HEK293 (cell line): ENCODE measurements around the gene NPFF.

Experiments used
- CTCF ChIA-PET: fragments of 350-600 bp; formaldehyde crosslinking; extraction: SDS; loops from one replicate; lab custom pipeline; 2021; ENCODE audit warnings: antibody characterized with exemption; lab: Yijun Ruan, JAX
- POLR2A ChIA-PET: fragments of 300-600 bp; formaldehyde crosslinking; extraction: SDS; loops from one replicate; lab custom pipeline; 2020; ENCODE audit warnings: antibody characterized with exemption, inconsistent platforms; lab: Yijun Ruan, JAX
- H3K27ac ChIP-seq: fragments of 200-500 bp; sonication (Bioruptor generic); 2 replicates; pipeline ENCODE4 v1.5.1; 2014; ENCODE audit warnings: low read depth, low read length, control low read depth, inconsistent platforms; ENCODE audit errors: extremely low read depth
- H3K36me3 ChIP-seq, 2 experiments: fragments of 200-500 bp in 1 of 2; sonication (Bioruptor generic) in 1 of 2; 1 replicate in 1 of 2; 2 replicates in 1 of 2; pipeline ENCODE4 v1.5.1; 2014 to 2017; ENCODE audit warnings: inconsistent platforms in 2 of 2, low read length in 2 of 2; ENCODE audit not compliant: control insufficient read depth in 2 of 2, insufficient read depth in 1 of 2
- H3K4me1 ChIP-seq: fragments of 200-500 bp; sonication (Bioruptor generic); 2 replicates; pipeline ENCODE4 v1.5.1; 2014; ENCODE audit warnings: mild to moderate bottlenecking, low read length, inconsistent platforms; ENCODE audit not compliant: control insufficient read depth, insufficient read depth
- H3K4me3 ChIP-seq: 2 replicates; pipeline ENCODE4 v1.5.1; 2011; ENCODE audit warnings: low read depth, mild to moderate bottlenecking, control low read depth, low read length, moderate library complexity
- H3K9me3 ChIP-seq: fragments of 200-500 bp; sonication (Bioruptor generic); 2 replicates; pipeline ENCODE4 v1.5.1; 2014; ENCODE audit warnings: low read depth, low read length, inconsistent platforms; ENCODE audit not compliant: control insufficient read depth, insufficient read depth
- GLI2 ChIP-seq: fragments of 450-650 bp; formaldehyde crosslinking; IDR thresholded peaks from 2 replicates; pipeline ENCODE4; 2017; ENCODE audit warnings: missing biosample characterization, missing genetic modification characterization, low read depth, borderline replicate concordance
- GLIS2 ChIP-seq: fragments of 450-650 bp; formaldehyde crosslinking; IDR thresholded peaks from 2 replicates; pipeline ENCODE4 v1.5.1; 2016; ENCODE audit warnings: missing biosample characterization, missing genetic modification characterization
- IKZF3 ChIP-seq: fragments of 450-650 bp; IDR thresholded peaks from 2 replicates; pipeline ENCODE4 v1.5.0; 2018; ENCODE audit warnings: missing biosample characterization, mild to moderate bottlenecking, missing genetic modification characterization, moderate library complexity
- KLF8 ChIP-seq: fragments of 450-650 bp; formaldehyde crosslinking; IDR thresholded peaks from 2 replicates; pipeline ENCODE4 v1.5.1; 2016; ENCODE audit warnings: missing biosample characterization, missing genetic modification characterization
- MZF1 ChIP-seq: fragments of 450-650 bp; formaldehyde crosslinking; IDR thresholded peaks from 2 replicates; pipeline ENCODE4 v1.5.1; 2017; ENCODE audit warnings: missing biosample characterization, missing genetic modification characterization, borderline replicate concordance
- ZBTB1 ChIP-seq: fragments of 450-650 bp; formaldehyde crosslinking; IDR thresholded peaks from 2 replicates; pipeline ENCODE4 v1.5.1; 2016; ENCODE audit warnings: missing biosample characterization, missing genetic modification characterization
- ZBTB21 ChIP-seq: fragments of 450-650 bp; formaldehyde crosslinking; IDR thresholded peaks from 2 replicates; pipeline ENCODE4 v1.5.1; 2017; ENCODE audit warnings: missing biosample characterization, missing genetic modification characterization
- ZBTB8A ChIP-seq: fragments of 450-650 bp; formaldehyde crosslinking; IDR thresholded peaks from 2 replicates; pipeline ENCODE4 v1.5.1; 2016; ENCODE audit warnings: missing biosample characterization, missing genetic modification characterization
- ZNF121 ChIP-seq: fragments of 450-650 bp; formaldehyde crosslinking; IDR thresholded peaks from 2 replicates; pipeline ENCODE4 v1.5.1; 2016; ENCODE audit warnings: missing biosample characterization, missing genetic modification characterization
- ZNF266 ChIP-seq: fragments of 450-650 bp; formaldehyde crosslinking; IDR thresholded peaks from 2 replicates; pipeline ENCODE4 v1.5.1; 2016; ENCODE audit warnings: missing biosample characterization, missing genetic modification characterization, low read depth
- ZNF37A ChIP-seq: fragments of 450-650 bp; IDR thresholded peaks from 2 replicates; pipeline ENCODE4 v1.5.1; 2018; ENCODE audit warnings: missing biosample characterization, missing genetic modification characterization
- ZNF391 ChIP-seq: fragments of 450-650 bp; formaldehyde crosslinking; IDR thresholded peaks from 2 replicates; pipeline ENCODE4 v1.5.1; 2016; ENCODE audit warnings: low read depth, missing biosample characterization, missing genetic modification characterization, borderline replicate concordance
- ZNF555 ChIP-seq: fragments of 450-650 bp; formaldehyde crosslinking; conservative IDR thresholded peaks from 2 replicates; pipeline ENCODE4 v1.5.1; 2017; ENCODE audit warnings: missing biosample characterization, mild to moderate bottlenecking, missing genetic modification characterization, inconsistent platforms
- ZNF560 ChIP-seq: fragments of 450-650 bp; formaldehyde crosslinking; IDR thresholded peaks from 2 replicates; pipeline ENCODE4 v1.5.1; 2017; ENCODE audit warnings: missing biosample characterization, missing genetic modification characterization, borderline replicate concordance
- ZNF610 ChIP-seq: fragments of 450-650 bp; formaldehyde crosslinking; IDR thresholded peaks from 2 replicates; pipeline ENCODE4 v1.5.1; 2016; ENCODE audit warnings: missing biosample characterization, missing genetic modification characterization, borderline replicate concordance
- ZNF654 ChIP-seq: fragments of 450-650 bp; formaldehyde crosslinking; IDR thresholded peaks from 2 replicates; pipeline ENCODE4 v1.5.1; 2016; ENCODE audit warnings: low read depth, missing biosample characterization, missing genetic modification characterization
- ZNF768 ChIP-seq: fragments of 450-650 bp; formaldehyde crosslinking; IDR thresholded peaks from 2 replicates; pipeline ENCODE4 v1.5.1; 2018; ENCODE audit warnings: missing biosample characterization, mild to moderate bottlenecking, missing genetic modification characterization
- TF ChIP-seq, protein P1 (sequence below): fragments of 450-650 bp; formaldehyde crosslinking; IDR thresholded peaks from 2 replicates; pipeline ENCODE4 v1.5.1; 2016; ENCODE audit warnings: missing biosample characterization, missing genetic modification characterization
- TF ChIP-seq, protein P2 (sequence below): fragments of 450-650 bp; formaldehyde crosslinking; conservative IDR thresholded peaks from 2 replicates; pipeline ENCODE4 v1.5.1; 2016; ENCODE audit warnings: low read depth, missing biosample characterization, missing genetic modification characterization
- TF ChIP-seq, protein P3 (sequence below): fragments of 450-650 bp; formaldehyde crosslinking; IDR thresholded peaks from 2 replicates; pipeline ENCODE4 v1.5.1; 2016; ENCODE audit warnings: missing biosample characterization, missing genetic modification characterization
- TF ChIP-seq, protein P4 (sequence below): fragments of 450-650 bp; formaldehyde crosslinking; IDR thresholded peaks from 2 replicates; pipeline ENCODE4 v1.5.1; 2016; ENCODE audit warnings: missing biosample characterization, missing genetic modification characterization, low read depth
- TF ChIP-seq, protein P5 (sequence below): fragments of 450-650 bp; formaldehyde crosslinking; IDR thresholded peaks from 2 replicates; pipeline ENCODE4 v1.5.1; 2016; ENCODE audit warnings: missing biosample characterization, missing genetic modification characterization, borderline replicate concordance
- TF ChIP-seq, protein P6 (sequence below): fragments of 450-650 bp; formaldehyde crosslinking; IDR thresholded peaks from 2 replicates; pipeline ENCODE4 v1.5.1; 2016; ENCODE audit warnings: missing biosample characterization, missing genetic modification characterization

Gene NPFF

DNA sequence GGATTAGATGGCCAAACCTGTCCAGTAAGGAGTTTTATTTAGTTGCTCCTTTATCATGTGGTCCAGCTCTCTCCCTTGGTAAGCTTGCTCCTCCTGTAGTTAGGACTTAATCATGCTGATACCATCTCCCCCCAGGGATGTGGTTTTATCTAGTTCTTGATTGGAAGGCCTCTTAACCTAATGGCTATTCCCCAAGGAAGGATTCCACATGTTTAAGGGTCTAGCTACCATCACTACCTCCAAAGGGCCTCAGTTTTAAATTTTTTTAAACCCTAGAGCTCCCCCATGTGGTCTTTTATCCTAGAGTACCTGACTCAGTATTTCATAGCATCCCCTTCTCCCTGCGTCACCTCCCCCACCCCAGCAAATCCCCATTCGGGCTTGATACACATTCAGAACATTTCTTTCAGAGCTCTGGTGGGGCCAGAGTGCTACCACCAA is 30.5 kb downstream of the NPFF start:
- ChIA-PET CTCF (interaction anchor here (0.6 to 4.6 kb wide), 11 partner anchors 9 to 155 kb away, joined by 3 to 25 read pairs (median 4); partner anchors contain the start of gene AAAS), POLR2A (interaction anchor here (0.6 to 4.1 kb wide), 3 partner anchors 12 to 96 kb away, joined by 5 to 23 read pairs (median 6); no protein-coding TSS in a partner anchor)
- H3K4me3 ChIP-seq: no peak overlapping the region
- no peak overlapping the region for H3K27ac ChIP-seq
- peaks cover 80 to 98% of the 10 kb centered on the region in 2 experiments for H3K36me3 ChIP-seq
- no peaks in the 10 kb centered on the region for H3K9me3 ChIP-seq
- no peaks in the 10 kb centered on the region for H3K4me1 ChIP-seq
- TF ChIP-seq ZNF121: no peak
- TF ChIP-seq MZF1 (tag by site-specific recombination): peak; percentile 50; the same call in 1 of the 2 replicates
- TF ChIP-seq, protein P1, sequence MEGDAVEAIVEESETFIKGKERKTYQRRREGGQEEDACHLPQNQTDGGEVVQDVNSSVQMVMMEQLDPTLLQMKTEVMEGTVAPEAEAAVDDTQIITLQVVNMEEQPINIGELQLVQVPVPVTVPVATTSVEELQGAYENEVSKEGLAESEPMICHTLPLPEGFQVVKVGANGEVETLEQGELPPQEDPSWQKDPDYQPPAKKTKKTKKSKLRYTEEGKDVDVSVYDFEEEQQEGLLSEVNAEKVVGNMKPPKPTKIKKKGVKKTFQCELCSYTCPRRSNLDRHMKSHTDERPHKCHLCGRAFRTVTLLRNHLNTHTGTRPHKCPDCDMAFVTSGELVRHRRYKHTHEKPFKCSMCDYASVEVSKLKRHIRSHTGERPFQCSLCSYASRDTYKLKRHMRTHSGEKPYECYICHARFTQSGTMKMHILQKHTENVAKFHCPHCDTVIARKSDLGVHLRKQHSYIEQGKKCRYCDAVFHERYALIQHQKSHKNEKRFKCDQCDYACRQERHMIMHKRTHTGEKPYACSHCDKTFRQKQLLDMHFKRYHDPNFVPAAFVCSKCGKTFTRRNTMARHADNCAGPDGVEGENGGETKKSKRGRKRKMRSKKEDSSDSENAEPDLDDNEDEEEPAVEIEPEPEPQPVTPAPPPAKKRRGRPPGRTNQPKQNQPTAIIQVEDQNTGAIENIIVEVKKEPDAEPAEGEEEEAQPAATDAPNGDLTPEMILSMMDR (tag by site-specific recombination): no peak
- TF ChIP-seq ZNF37A (tag by site-specific recombination): no peak
- TF ChIP-seq ZNF768 (tag by site-specific recombination): no peak
- TF ChIP-seq ZNF391 (tag by site-specific recombination): no peak
- TF ChIP-seq KLF8 (tag by site-specific recombination): no peak
- TF ChIP-seq, protein P2, sequence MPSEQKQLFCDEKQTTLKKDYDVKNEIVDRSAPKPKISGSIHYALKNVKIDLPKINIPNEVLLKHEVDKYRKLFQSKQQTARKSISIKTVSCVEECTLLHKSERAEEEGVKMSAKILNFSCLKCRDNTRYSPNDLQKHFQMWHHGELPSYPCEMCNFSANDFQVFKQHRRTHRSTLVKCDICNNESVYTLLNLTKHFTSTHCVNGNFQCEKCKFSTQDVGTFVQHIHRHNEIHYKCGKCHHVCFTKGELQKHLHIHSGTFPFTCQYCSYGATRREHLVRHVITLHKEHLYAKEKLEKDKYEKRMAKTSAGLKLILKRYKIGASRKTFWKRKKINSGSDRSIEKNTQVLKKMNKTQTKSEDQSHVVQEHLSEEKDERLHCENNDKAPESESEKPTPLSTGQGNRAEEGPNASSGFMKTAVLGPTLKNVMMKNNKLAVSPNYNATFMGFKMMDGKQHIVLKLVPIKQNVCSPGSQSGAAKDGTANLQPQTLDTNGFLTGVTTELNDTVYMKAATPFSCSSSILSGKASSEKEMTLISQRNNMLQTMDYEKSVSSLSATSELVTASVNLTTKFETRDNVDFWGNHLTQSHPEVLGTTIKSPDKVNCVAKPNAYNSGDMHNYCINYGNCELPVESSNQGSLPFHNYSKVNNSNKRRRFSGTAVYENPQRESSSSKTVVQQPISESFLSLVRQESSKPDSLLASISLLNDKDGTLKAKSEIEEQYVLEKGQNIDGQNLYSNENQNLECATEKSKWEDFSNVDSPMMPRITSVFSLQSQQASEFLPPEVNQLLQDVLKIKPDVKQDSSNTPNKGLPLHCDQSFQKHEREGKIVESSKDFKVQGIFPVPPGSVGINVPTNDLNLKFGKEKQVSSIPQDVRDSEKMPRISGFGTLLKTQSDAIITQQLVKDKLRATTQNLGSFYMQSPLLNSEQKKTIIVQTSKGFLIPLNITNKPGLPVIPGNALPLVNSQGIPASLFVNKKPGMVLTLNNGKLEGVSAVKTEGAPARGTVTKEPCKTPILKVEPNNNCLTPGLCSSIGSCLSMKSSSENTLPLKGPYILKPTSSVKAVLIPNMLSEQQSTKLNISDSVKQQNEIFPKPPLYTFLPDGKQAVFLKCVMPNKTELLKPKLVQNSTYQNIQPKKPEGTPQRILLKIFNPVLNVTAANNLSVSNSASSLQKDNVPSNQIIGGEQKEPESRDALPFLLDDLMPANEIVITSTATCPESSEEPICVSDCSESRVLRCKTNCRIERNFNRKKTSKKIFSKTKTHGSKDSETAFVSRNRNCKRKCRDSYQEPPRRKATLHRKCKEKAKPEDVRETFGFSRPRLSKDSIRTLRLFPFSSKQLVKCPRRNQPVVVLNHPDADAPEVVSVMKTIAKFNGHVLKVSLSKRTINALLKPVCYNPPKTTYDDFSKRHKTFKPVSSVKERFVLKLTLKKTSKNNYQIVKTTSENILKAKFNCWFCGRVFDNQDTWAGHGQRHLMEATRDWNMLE (tag by site-specific recombination): no peak
- TF ChIP-seq ZNF654: peak; percentile 55
- TF ChIP-seq, protein P3, sequence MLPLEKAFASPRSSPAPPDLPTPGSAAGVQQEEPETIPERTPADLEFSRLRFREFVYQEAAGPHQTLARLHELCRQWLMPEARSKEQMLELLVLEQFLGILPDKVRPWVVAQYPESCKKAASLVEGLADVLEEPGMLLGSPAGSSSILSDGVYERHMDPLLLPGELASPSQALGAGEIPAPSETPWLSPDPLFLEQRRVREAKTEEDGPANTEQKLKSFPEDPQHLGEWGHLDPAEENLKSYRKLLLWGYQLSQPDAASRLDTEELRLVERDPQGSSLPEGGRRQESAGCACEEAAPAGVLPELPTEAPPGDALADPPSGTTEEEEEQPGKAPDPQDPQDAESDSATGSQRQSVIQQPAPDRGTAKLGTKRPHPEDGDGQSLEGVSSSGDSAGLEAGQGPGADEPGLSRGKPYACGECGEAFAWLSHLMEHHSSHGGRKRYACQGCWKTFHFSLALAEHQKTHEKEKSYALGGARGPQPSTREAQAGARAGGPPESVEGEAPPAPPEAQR (tag by site-specific recombination): no peak
- 0 out of 2 replicates have a peak, but pooled peaks have one; percentile 39 for TF ChIP-seq IKZF3 (tag by site-specific recombination)
- TF ChIP-seq ZNF610: no peak
- no peak for TF ChIP-seq ZNF555 (tag by site-specific recombination)
- TF ChIP-seq ZNF560 (tag by site-specific recombination): no peak
- TF ChIP-seq, protein P4, sequence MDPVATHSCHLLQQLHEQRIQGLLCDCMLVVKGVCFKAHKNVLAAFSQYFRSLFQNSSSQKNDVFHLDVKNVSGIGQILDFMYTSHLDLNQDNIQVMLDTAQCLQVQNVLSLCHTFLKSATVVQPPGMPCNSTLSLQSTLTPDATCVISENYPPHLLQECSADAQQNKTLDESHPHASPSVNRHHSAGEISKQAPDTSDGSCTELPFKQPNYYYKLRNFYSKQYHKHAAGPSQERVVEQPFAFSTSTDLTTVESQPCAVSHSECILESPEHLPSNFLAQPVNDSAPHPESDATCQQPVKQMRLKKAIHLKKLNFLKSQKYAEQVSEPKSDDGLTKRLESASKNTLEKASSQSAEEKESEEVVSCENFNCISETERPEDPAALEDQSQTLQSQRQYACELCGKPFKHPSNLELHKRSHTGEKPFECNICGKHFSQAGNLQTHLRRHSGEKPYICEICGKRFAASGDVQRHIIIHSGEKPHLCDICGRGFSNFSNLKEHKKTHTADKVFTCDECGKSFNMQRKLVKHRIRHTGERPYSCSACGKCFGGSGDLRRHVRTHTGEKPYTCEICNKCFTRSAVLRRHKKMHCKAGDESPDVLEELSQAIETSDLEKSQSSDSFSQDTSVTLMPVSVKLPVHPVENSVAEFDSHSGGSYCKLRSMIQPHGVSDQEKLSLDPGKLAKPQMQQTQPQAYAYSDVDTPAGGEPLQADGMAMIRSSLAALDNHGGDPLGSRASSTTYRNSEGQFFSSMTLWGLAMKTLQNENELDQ (tag by site-specific recombination): no peak
- no peak for TF ChIP-seq ZBTB1 (tag by site-specific recombination)
- TF ChIP-seq ZBTB21 (tag by site-specific recombination): no peak
- no peak for TF ChIP-seq GLI2 (tag by site-specific recombination)
- TF ChIP-seq ZBTB8A (tag by site-specific recombination): no peak
- TF ChIP-seq ZNF266 (tag by site-specific recombination): no peak
- TF ChIP-seq, protein P5, sequence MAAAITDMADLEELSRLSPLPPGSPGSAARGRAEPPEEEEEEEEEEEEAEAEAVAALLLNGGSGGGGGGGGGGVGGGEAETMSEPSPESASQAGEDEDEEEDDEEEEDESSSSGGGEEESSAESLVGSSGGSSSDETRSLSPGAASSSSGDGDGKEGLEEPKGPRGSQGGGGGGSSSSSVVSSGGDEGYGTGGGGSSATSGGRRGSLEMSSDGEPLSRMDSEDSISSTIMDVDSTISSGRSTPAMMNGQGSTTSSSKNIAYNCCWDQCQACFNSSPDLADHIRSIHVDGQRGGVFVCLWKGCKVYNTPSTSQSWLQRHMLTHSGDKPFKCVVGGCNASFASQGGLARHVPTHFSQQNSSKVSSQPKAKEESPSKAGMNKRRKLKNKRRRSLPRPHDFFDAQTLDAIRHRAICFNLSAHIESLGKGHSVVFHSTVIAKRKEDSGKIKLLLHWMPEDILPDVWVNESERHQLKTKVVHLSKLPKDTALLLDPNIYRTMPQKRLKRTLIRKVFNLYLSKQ: no peak
- TF ChIP-seq, protein P6, sequence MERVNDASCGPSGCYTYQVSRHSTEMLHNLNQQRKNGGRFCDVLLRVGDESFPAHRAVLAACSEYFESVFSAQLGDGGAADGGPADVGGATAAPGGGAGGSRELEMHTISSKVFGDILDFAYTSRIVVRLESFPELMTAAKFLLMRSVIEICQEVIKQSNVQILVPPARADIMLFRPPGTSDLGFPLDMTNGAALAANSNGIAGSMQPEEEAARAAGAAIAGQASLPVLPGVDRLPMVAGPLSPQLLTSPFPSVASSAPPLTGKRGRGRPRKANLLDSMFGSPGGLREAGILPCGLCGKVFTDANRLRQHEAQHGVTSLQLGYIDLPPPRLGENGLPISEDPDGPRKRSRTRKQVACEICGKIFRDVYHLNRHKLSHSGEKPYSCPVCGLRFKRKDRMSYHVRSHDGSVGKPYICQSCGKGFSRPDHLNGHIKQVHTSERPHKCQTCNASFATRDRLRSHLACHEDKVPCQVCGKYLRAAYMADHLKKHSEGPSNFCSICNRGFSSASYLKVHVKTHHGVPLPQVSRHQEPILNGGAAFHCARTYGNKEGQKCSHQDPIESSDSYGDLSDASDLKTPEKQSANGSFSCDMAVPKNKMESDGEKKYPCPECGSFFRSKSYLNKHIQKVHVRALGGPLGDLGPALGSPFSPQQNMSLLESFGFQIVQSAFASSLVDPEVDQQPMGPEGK (tag by site-specific recombination): no peak
- no peak for TF ChIP-seq GLIS2
- TF ChIP-seq, all 188 proteins: peak for 3
